NCI-H2081 (cell line): Measurements from ENCODE around the gene CFAP107.
"Not testable (repeated sequence)": the region's sequence is repeated elsewhere in the genome, so short reads cannot be mapped to it uniquely, and the experiment has no call there.

ENCODE experiments used
- DNase-seq, 2 experiments: peaks; one replicate each; lab custom pipeline; 2025; lab: John Stamatoyannopoulos, UW

Gene CFAP107

GRCh38 chr1:12745992-12746323 lies at the start of gene CFAP107:
CFAP107 (plus strand) TSS chr1:12746200; CDS start chr1:12746431, 231 bp downstream.
- no peak for DNase-seq

- no peak for DNase-seq
Measured at GRCh38 chr1:12696658-12697057, 49.3 kb upstream of the CFAP107 start.

GRCh38 chr1:12697397-12697796 lies 48.6 kb upstream of the CFAP107 start:
- no peak for DNase-seq

GRCh38 chr1:12703821-12704451 lies 42.1 kb upstream of the CFAP107 start:
- DNase-seq, result no peak

- DNase-seq, result no peak
Measured at GRCh38 chr1:12706061-12706460, 39.9 kb upstream of the CFAP107 start.

- DNase-seq, result no peak
Measured at GRCh38 chr1:12708396-12709090, 37.5 kb upstream of the CFAP107 start.

GRCh38 chr1:12709091-12709491 lies 36.9 kb upstream of the CFAP107 start:
- no peak for DNase-seq

- DNase-seq, result no peak
Measured at GRCh38 chr1:12709696-12710095, 36.3 kb upstream of the CFAP107 start.

GRCh38 chr1:12711536-12711935 lies 34.5 kb upstream of the CFAP107 start:
- no peak for DNase-seq

- no peak for DNase-seq
Measured at GRCh38 chr1:12712076-12712475, 33.9 kb upstream of the CFAP107 start.

GRCh38 chr1:12712929-12713328 lies 33.1 kb upstream of the CFAP107 start:
- DNase-seq, result no peak

- not testable (repeated sequence) for DNase-seq
Measured at GRCh38 chr1:12713651-12714050, 32.3 kb upstream of the CFAP107 start.

GRCh38 chr1:12714710-12715475 lies 31.1 kb upstream of the CFAP107 start:
- no peak for DNase-seq

GRCh38 chr1:12715896-12716437 lies 30.0 kb upstream of the CFAP107 start, which contains the start of gene AADACL3:
AADACL3 (plus strand) TSS chr1:12716110; CDS start chr1:12716177, 67 bp downstream.
- no peak for DNase-seq

- no peak for DNase-seq
Measured at GRCh38 chr1:12717301-12717838, 28.6 kb upstream of the CFAP107 start.

- DNase-seq, result no peak
Measured at GRCh38 chr1:12722626-12723025, 23.4 kb upstream of the CFAP107 start.

- DNase-seq, result no peak
Measured at GRCh38 chr1:12728391-12728790, 17.6 kb upstream of the CFAP107 start.

GRCh38 chr1:12730156-12730555 lies 15.8 kb upstream of the CFAP107 start:
- no peak for DNase-seq

GRCh38 chr1:12731084-12731483 lies 14.9 kb upstream of the CFAP107 start:
- not testable (repeated sequence) for DNase-seq

- no peak for DNase-seq
Measured at GRCh38 chr1:12734651-12735050, 11.3 kb upstream of the CFAP107 start.

GRCh38 chr1:12738934-12739333 lies 7.1 kb upstream of the CFAP107 start:
- no peak for DNase-seq

- no peak for DNase-seq
Measured at GRCh38 chr1:12739613-12740012, 6.4 kb upstream of the CFAP107 start.
